Common myeloid progenitor, CD34-positive (primary cell): ENCODE results near the gene PRAC2.

Experiments
- CTCF ChIA-PET: fragments of 350-600 bp; sonication (Branson Sonifier 250); formaldehyde crosslinking; loops from one replicate; lab custom pipeline; 2021; ENCODE audit warnings: antibody characterized with exemption; lab: Charles Lee
- POLR2A ChIA-PET: fragments of 350-600 bp; sonication (Branson Sonifier 250); formaldehyde crosslinking; loops from one replicate; lab custom pipeline; 2021; ENCODE audit warnings: antibody characterized with exemption; lab: Charles Lee
- DNase-seq, 3 donors: peaks; one replicate each; pipeline versions ENCODE4 v3.0.0 to v3.0.0-alpha.2; 2013
- H3K27ac ChIP-seq, 2 experiments: 1 replicate in 1 of 2; 2 replicates in 1 of 2; pipeline ENCODE4 v1.7.0; 2013; ENCODE audit warnings: inconsistent platforms in 2 of 2, low read length in 2 of 2, mild to moderate bottlenecking in 2 of 2, low read depth in 1 of 2, moderate library complexity in 1 of 2; ENCODE audit not compliant: severe bottlenecking in 2 of 2, insufficient read depth in 1 of 2, poor library complexity in 1 of 2
- H3K27me3 ChIP-seq, 5 experiments: replicated peaks in 2 of 5; 1 replicate in 3 of 5; 2 replicates in 2 of 5; pipeline versions ENCODE4 v1.6.1 to v1.7.0; 2013; ENCODE audit warnings: low read length in 4 of 5, mild to moderate bottlenecking in 2 of 5, moderate library complexity in 2 of 5, inconsistent platforms in 1 of 5; ENCODE audit not compliant: insufficient read depth in 5 of 5, control insufficient read depth in 4 of 5
- H3K36me3 ChIP-seq, 4 experiments: 1 replicate in 2 of 4; 2 replicates in 2 of 4; pipeline versions ENCODE4 v1.6.1 to v1.7.0; 2013; ENCODE audit warnings: low read length in 3 of 4, control low read depth in 1 of 4, mild to moderate bottlenecking in 1 of 4; ENCODE audit not compliant: control insufficient read depth in 4 of 4, insufficient read depth in 4 of 4
- H3K4me1 ChIP-seq, 4 experiments: 1 replicate in 3 of 4; 2 replicates in 1 of 4; pipeline versions ENCODE4 v1.6.1 to v1.7.1; 2013; ENCODE audit warnings: low read length in 3 of 4, mild to moderate bottlenecking in 3 of 4, control low read depth in 1 of 4, inconsistent platforms in 1 of 4, moderate library complexity in 1 of 4; ENCODE audit not compliant: control insufficient read depth in 4 of 4, insufficient read depth in 4 of 4; ENCODE audit errors: control extremely low read depth in 1 of 4
- H3K4me3 ChIP-seq, 7 experiments: 1 replicate in 4 of 7; 2 replicates in 3 of 7; pipeline versions ENCODE4 v1.5.1 to v1.7.0; 2013; ENCODE audit warnings: mild to moderate bottlenecking in 7 of 7, low read length in 6 of 7, moderate library complexity in 6 of 7, inconsistent platforms in 2 of 7, low read depth in 2 of 7, control low read depth in 1 of 7; ENCODE audit not compliant: insufficient read depth in 4 of 7, control insufficient read depth in 1 of 7; ENCODE audit errors: extremely low read depth in 1 of 7
- H3K9me3 ChIP-seq, 5 experiments: 1 replicate in 4 of 5; 2 replicates in 1 of 5; pipeline versions ENCODE4 v1.6.1 to v1.7.1; 2013; ENCODE audit warnings: low read length in 4 of 5, mild to moderate bottlenecking in 2 of 5, inconsistent platforms in 1 of 5, low read depth in 1 of 5, moderate library complexity in 1 of 5; ENCODE audit not compliant: control insufficient read depth in 4 of 5, insufficient read depth in 2 of 5; ENCODE audit errors: control extremely low read depth in 1 of 5
- WGBS: methylation state at CpG from one replicate; pipeline ENCODE4 v1.1.5; 2013; ENCODE audit not compliant: insufficient coverage; 5-methylcytosine and 5-hydroxymethylcytosine counted together

The PRAC2 gene

GRCh38 chr17:48692049-48692448 lies 30.9 kb upstream of the PRAC2 start:
- CTCF ChIA-PET, result interaction anchor here (1.2 to 1.9 kb wide), 2 partner anchors 11 to 13 kb away, joined by 3 to 6 read pairs; no protein-coding TSS in a partner anchor

GRCh38 chr17:48693178-48693577 lies 29.8 kb upstream of the PRAC2 start:
- Histone ChIP-seq H3K4me1 (no peaks in the 10 kb centered on the region), H3K4me3 (no peak overlapping the region), H3K9me3 (peaks cover 0 to 5% (median 4%) of the 10 kb centered on the region in 5 experiments), H3K27ac (no peak overlapping the region), H3K27me3 (peaks cover 2 to 51% (median 19%) of the 10 kb centered on the region in 5 experiments), H3K36me3 (no peaks in the 10 kb centered on the region)
- ChIA-PET POLR2A (no interaction called here), CTCF (interaction anchor here (1.2 to 1.9 kb wide), 2 partner anchors 12 to 15 kb away, joined by 3 to 6 read pairs; no protein-coding TSS in a partner anchor)
- WGBS, result no CpG with 5 or more reads among the region's 1 CpG
- DNase-seq, result no peak

More at GRCh38 chr17:48692049-48692448, 30.9 kb upstream of the PRAC2 start:
- H3K27ac ChIP-seq, result no peak overlapping the region
- no peak for DNase-seq
- no peaks in the 10 kb centered on the region for H3K36me3 ChIP-seq
- peaks cover 2 to 46% (median 19%) of the 10 kb centered on the region in 5 experiments for H3K27me3 ChIP-seq
- POLR2A ChIA-PET, result no interaction called here
- H3K4me3 ChIP-seq, result no peak overlapping the region
- no CpG with 5 or more reads among the region's 1 CpG for WGBS
- no peaks in the 10 kb centered on the region for H3K4me1 ChIP-seq
- H3K9me3 ChIP-seq, result peaks cover 0 to 5% (median 4%) of the 10 kb centered on the region in 5 experiments

GRCh38 chr17:48701864-48702532 lies 21.0 kb upstream of the PRAC2 start:
- ChIA-PET POLR2A (no interaction called here), CTCF (interaction anchor here (1.6 to 3.7 kb wide), 2 partner anchors 17 to 23 kb away, joined by 3 to 17 read pairs; no protein-coding TSS in a partner anchor)

GRCh38 chr17:48704361-48705248 lies 18.4 kb upstream of the PRAC2 start:
- POLR2A ChIA-PET, result no interaction called here
- CTCF ChIA-PET, result interaction anchor here (0.9 to 3.7 kb wide), 12 partner anchors 9 to 136 kb away, joined by 3 to 17 read pairs (median 3); partner anchors contain the start of gene PRAC1
- H3K36me3 ChIP-seq, result no peaks in the 10 kb centered on the region
- H3K27me3 ChIP-seq, result peaks cover 9 to 79% (median 29%) of the 10 kb centered on the region in 5 experiments
- H3K9me3 ChIP-seq, result peaks cover 0 to 2% (median 0%) of the 10 kb centered on the region in 5 experiments
- no peak overlapping the region for H3K4me3 ChIP-seq
- H3K4me1 ChIP-seq, result no peaks in the 10 kb centered on the region
- no peak overlapping the region for H3K27ac ChIP-seq
- DNase-seq, result no peak
- WGBS, result 91% methylated on average over 11 of the region's 11 CpGs

More at GRCh38 chr17:48701864-48702532, 21.0 kb upstream of the PRAC2 start:
- Histone ChIP-seq H3K9me3 (peaks cover 0 to 2% (median 0%) of the 10 kb centered on the region in 5 experiments), H3K4me3 (no peak overlapping the region), H3K27me3 (peaks cover 9 to 63% (median 26%) of the 10 kb centered on the region in 5 experiments), H3K27ac (no peak overlapping the region), H3K4me1 (no peaks in the 10 kb centered on the region), H3K36me3 (no peaks in the 10 kb centered on the region)
- 94% methylated on average over 9 of the region's 10 CpGs for WGBS
- DNase-seq, result no peak

- Histone ChIP-seq H3K4me3 (no peak overlapping the region), H3K27me3 (peaks cover 5 to 93% (median 32%) of the 10 kb centered on the region in 5 experiments), H3K27ac (no peak overlapping the region), H3K36me3 (no peaks in the 10 kb centered on the region), H3K9me3 (no peaks in the 10 kb centered on the region), H3K4me1 (no peaks in the 10 kb centered on the region)
- CTCF ChIA-PET, result interaction anchor here (1.2 to 1.6 kb wide), 3 partner anchors 12 to 78 kb away, joined by 3 to 8 read pairs (median 4); partner anchors contain the start of genes PRAC1 and PRAC2
- WGBS, result 85% methylated on average over 4 of the region's 4 CpGs
- POLR2A ChIA-PET, result no interaction called here
- DNase-seq, result no peak
These were observed 11.9 kb upstream of the PRAC2 start for GRCh38 chr17:48711128-48711527.

- Histone ChIP-seq H3K4me3 (no peak overlapping the region), H3K36me3 (no peaks in the 10 kb centered on the region), H3K4me1 (peaks cover 0 to 4% (median 0%) of the 10 kb centered on the region in 4 experiments), H3K27ac (no peak overlapping the region), H3K9me3 (peaks cover 0 to 3% (median 0%) of the 10 kb centered on the region in 5 experiments), H3K27me3 (peaks cover 13 to 96% (median 43%) of the 10 kb centered on the region in 5 experiments)
- no CpG with 5 or more reads among the region's 5 CpGs for WGBS
- CTCF ChIA-PET, result interaction anchor here (0.9 to 11.1 kb wide), 6 partner anchors 8 to 37 kb away, joined by 3 to 92 read pairs (median 4); partner anchors contain the start of gene PRAC2
- no peak for DNase-seq
- POLR2A ChIA-PET, result no interaction called here
These were observed 7.2 kb upstream of the PRAC2 start for GRCh38 chr17:48715496-48716399.
